HUDEP-2 (cell line): ENCODE measurements around the gene PCDHGC5.

Source experiments
- DNase-seq, 76 experiments: peaks; one replicate each; lab custom pipeline; 2025; ENCODE audit not compliant: unreplicated experiment in 76 of 76; lab: John Stamatoyannopoulos, UW

The PCDHGC5 gene

DNA sequence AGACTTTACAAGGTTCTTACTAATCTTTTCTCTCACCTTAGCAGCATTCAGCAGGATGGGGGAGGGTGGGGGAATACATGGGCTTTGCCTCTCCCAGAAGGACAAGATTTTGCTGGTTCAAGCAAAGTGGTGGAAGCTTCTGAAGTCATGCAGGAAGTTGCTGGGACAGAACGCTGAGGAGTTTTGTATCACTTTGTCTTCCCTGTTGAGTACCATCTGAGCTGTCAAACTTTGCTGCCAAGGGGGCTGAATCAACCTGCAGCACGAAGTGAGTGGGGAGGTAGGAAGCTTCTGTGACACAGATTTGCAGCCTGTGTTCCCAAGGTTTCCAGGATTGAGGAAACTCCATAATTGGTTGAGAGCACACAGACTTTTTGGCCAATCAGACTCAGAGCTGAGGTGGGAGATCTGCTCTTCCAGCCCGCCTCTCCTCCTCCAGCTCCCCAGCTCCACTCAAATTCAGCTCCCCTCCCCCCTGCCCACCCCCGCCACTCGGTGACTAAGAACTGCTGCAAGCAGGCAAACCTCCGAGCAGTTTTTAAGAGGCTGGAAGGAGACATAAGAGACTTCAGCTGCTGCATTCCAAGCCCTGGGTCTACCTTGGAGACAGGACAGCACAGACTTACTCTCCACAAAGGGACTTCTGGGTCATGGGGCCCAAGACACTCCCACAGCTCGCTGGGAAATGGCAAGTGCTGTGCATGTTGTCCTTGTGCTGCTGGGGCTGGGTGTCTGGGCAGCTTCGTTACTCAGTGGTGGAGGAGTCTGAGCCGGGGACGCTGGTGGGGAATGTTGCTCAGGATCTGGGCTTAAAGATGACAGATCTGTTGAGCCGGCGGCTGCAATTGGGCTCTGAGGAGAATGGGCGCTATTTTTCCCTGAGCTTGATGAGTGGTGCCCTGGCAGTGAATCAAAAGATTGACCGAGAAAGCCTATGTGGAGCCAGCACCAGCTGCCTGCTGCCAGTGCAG lies at the start of gene PCDHGC5:
PCDHGC5 (plus strand) TSS at position 491 of the 971 bp plus-strand sequence; CDS start at position 651, 160 bp downstream.
- DNase-seq, result no peak

DNA sequence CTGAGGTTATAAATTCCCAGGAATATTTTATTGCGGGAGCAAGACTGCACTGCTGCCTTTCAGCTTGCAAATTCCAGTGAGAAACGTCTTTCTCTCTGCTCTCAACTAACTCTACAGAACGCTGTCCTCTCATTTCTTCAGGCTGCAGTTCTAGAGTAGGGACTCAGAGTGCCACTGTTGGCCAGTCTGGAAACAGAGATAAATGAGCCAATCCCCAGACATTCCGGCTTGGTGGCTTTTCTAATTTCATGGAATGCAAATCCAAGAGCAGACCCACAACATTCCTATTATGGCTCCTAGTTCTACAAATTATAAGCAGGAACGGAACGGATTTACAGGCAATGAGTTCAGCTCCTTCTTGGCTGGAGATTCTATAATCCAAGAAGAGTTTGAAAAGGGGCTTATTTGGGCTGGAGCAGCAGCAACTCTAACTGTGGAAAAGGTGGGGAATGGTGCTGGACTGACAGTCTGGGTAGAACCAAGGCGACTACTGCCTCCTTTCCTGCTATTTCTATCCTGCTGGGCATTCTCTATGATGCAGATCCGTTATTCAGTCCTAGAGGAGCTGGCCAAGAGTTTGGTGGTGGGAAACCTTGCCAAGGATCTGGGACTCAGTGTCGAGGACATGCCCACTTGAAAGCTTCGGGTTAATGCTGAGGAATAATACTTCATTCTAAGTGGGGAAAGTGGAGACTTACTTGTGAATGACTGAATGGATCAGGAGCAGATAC lies 49.3 kb upstream of the PCDHGC5 start:
- no peak for DNase-seq

- no peak for DNase-seq
Measured at GRCh38 chr5:141440341-141440740, 48.5 kb upstream of the PCDHGC5 start.

GRCh38 chr5:141441571-141442170 lies 47.2 kb upstream of the PCDHGC5 start:
- no peak for DNase-seq

- no peak for DNase-seq
Measured at GRCh38 chr5:141465351-141465750, 23.5 kb upstream of the PCDHGC5 start.

- DNase-seq, result peak in 2 of 76 experiments; percentile 5 to 8
Measured at GRCh38 chr5:141475625-141476131, 13.2 kb upstream of the PCDHGC5 start, which contains the start of gene PCDHGC3. PCDHGC3 (plus strand) TSS chr5:141475966; CDS start chr5:141476117, 151 bp downstream.

DNA sequence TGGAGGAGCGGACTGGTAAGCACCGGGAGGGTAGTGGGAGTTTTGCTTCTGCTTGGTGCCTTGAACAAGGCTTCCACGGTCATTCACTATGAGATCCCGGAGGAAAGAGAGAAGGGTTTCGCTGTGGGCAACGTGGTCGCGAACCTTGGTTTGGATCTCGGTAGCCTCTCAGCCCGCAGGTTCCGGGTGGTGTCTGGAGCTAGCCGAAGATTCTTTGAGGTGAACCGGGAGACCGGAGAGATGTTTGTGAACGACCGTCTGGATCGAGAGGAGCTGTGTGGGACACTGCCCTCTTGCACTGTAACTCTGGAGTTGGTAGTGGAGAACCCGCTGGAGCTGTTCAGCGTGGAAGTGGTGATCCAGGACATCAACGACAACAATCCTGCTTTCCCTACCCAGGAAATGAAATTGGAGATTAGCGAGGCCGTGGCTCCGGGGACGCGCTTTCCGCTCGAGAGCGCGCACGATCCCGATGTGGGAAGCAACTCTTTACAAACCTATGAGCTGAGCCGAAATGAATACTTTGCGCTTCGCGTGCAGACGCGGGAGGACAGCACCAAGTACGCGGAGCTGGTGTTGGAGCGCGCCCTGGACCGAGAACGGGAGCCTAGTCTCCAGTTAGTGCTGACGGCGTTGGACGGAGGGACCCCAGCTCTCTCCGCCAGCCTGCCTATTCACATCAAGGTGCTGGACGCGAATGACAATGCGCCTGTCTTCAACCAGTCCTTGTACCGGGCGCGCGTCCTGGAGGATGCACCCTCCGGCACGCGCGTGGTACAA lies 12.6 kb upstream of the PCDHGC5 start:
- no peak for DNase-seq

GRCh38 chr5:141477044-141477575 lies 11.8 kb upstream of the PCDHGC5 start:
- DNase-seq, result no peak

- DNase-seq, result no peak
Measured at GRCh38 chr5:141477815-141478214, 11.1 kb upstream of the PCDHGC5 start.

- DNase-seq, result no peak
Measured at GRCh38 chr5:141478321-141478945, 10.4 kb upstream of the PCDHGC5 start.

- no peak for DNase-seq
Measured at GRCh38 chr5:141479776-141480175, 9.1 kb upstream of the PCDHGC5 start.

- DNase-seq, result no peak
Measured at GRCh38 chr5:141483902-141484301, 5.0 kb upstream of the PCDHGC5 start.

DNA sequence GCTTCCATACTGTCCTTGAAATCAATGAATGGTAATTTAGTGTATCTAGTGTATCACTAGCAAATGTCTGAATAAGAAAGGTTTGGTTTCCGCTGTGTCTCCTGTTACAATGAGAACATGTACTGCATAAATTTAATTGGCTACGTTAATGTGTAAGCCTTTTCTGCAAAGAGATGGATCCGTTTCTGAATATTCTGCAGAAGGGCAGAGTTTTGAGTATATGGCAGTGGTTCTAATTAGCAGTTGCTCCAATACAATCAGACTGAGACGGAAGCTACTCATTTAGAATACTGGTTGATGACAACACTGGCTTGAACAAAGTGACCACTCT lies 4.6 kb upstream of the PCDHGC5 start:
- DNase-seq, result no peak

DNA sequence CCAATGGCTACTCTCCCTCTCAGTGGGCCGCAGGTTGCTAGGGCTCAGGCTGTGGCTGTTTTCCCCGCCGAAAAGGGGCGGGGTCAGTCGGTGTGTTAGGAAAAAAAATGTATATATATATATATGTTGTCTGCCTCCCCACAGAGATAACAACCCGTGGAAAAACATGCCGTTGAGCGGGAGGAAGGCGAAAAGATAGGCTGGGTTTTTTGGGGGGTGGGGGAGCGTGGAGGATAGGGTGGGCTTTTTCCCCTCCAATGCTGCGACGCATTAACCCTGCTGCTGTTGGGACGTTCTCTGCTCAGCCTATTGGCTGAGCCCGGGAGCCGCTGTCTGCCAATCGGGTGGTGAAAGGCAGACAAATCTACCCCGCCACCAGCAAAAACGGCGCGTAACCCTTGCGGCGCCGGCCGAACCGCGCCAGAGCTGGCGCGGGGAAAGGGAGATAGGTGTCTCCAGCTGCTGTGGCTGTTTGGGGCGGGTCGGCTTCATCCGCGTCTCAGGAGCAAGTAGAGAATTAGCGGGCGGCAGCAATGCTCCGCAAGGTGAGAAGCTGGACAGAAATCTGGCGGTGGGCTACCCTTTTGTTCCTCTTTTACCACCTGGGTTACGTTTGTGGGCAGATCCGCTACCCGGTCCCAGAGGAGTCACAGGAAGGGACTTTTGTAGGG lies 4.1 kb upstream of the PCDHGC5 start, which contains the start of gene PCDHGC4:
PCDHGC4 (plus strand) TSS at position 390 of the 671 bp plus-strand sequence; CDS start at position 534, 144 bp downstream.
- no peak for DNase-seq

DNA sequence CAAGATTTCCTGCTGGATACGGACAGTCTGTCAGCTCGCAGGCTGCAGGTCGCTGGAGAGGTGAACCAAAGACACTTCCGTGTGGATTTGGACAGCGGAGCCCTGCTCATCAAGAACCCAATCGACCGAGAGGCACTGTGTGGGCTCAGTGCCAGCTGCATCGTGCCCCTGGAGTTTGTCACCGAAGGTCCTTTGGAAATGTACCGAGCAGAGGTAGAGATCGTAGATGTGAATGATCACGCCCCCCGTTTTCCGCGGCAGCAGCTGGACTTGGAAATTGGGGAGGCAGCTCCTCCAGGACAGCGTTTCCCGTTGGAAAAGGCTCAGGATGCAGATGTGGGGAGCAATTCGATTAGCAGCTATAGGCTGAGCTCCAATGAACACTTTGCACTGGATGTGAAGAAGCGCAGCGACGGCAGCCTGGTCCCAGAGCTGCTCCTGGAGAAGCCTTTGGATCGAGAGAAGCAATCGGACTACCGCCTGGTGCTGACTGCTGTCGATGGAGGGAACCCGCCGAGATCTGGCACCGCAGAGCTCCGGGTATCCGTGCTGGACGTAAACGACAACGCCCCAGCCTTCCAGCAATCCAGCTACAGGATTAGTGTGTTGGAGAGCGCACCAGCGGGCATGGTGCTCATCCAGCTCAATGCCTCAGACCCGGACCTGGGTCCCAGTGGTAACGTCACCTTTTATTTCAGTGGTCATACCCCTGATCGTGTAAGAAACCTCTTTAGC lies 3.4 kb upstream of the PCDHGC5 start:
- DNase-seq, result no peak

DNA sequence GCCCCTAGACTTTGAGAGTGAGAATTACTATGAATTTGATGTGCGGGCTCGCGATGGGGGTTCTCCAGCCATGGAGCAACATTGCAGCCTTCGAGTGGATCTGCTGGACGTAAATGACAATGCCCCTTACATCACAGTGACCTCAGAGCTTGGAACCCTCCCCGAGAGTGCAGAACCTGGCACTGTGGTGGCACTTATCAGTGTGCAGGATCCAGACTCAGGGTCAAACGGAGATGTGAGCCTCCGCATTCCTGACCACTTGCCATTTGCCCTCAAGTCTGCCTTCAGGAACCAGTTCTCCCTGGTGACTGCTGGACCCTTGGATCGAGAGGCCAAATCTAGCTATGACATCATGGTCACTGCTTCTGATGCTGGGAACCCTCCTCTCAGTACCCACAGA lies 2.8 kb upstream of the PCDHGC5 start:
- no peak for DNase-seq

GRCh38 chr5:141487131-141487530 lies 1.8 kb upstream of the PCDHGC5 start:
- DNase-seq, result no peak

GRCh38 chr5:141489841-141490240 lies 960 bp downstream of the PCDHGC5 start:
- no peak for DNase-seq
